IMR-90 (cell line): ENCODE data around the gene AGAP1.

ENCODE experiments used
- CTCF ChIP-seq: conservative IDR thresholded peaks from 2 replicates; pipeline ENCODE4 v1.5.1; 2012; ENCODE audit warnings: mild to moderate bottlenecking, low read depth, low read length, improper control_type of control experiment
- ELK1 ChIP-seq: fragments of 150-350 bp; IDR thresholded peaks from 2 replicates; pipeline ENCODE4 v1.6.1; 2016; ENCODE audit warnings: low read depth, mild to moderate bottlenecking, low read length, moderate library complexity, borderline replicate concordance
- FOS ChIP-seq: fragments of 150-350 bp; IDR thresholded peaks from 2 replicates; pipeline ENCODE4 v1.6.1; 2016; ENCODE audit warnings: low read depth, low read length
- MAFK ChIP-seq: IDR thresholded peaks from 2 replicates; pipeline ENCODE4 v1.6.1; 2012; ENCODE audit warnings: low read depth, low read length, improper control_type of control experiment
- POLR2A ChIP-seq: IDR thresholded peaks from 2 replicates; pipeline ENCODE4 v1.6.1; 2012; ENCODE audit warnings: mild to moderate bottlenecking, low read depth, low read length
- RAD21 ChIP-seq: IDR thresholded peaks from 2 replicates; pipeline ENCODE4 v1.6.1; 2012; ENCODE audit warnings: low read length, improper control_type of control experiment
- RCOR1 ChIP-seq: IDR thresholded peaks from 2 replicates; pipeline ENCODE4 v1.6.1; 2012; ENCODE audit warnings: mild to moderate bottlenecking, low read length, improper control_type of control experiment; ENCODE audit not compliant: insufficient replicate concordance
- RFX5 ChIP-seq: IDR thresholded peaks from 2 replicates; pipeline ENCODE4 v1.8.0; 2012; ENCODE audit warnings: low read depth, mild to moderate bottlenecking, low read length, moderate library complexity
- SMC3 ChIP-seq: fragments of 150-350 bp; IDR thresholded peaks from 2 replicates; pipeline ENCODE4 v1.6.1; 2016; ENCODE audit warnings: low read depth, mild to moderate bottlenecking, antibody characterized with exemption, low read length, moderate library complexity
- USF2 ChIP-seq: fragments of 150-350 bp; IDR thresholded peaks from 2 replicates; pipeline ENCODE4 v1.6.1; 2017; ENCODE audit warnings: mild to moderate bottlenecking, antibody characterized with exemption, low read length, low read depth

DNA sequence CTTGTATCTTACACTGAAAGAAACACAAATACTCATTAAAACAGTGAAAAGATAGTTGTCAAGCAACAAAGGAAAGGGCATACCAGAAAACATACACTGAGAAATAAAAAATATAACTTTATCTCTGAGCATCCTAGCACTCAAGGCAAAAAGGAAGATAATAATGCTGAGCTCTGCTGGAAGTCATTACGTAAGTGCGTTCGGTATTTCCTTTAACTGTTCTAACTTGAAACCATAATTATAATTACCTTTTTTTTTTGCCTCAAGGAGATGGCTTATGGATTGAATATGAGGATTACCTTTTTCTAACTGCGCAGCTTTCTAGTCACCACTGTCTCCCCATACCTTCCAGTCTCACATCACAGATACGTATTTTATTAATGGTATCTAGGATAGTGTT lies 366.3 kb downstream of the AGAP1 start:
- TF ChIP-seq POLR2A (no peak), CTCF (no peak), USF2 (no peak), SMC3 (no peak), RAD21 (no peak), RFX5 (no peak), MAFK (no peak), RCOR1 (no peak), FOS (no peak), ELK1 (no peak)
